Smooth muscle cell (in vitro differentiated cells): ENCODE data around the gene GIMAP1. TPM values are rescaled to one million over a fixed set of nuclear protein-coding genes. Genes with fewer than 3 reads are reported as not detected.

Experiments
- DNase-seq: peaks from one replicate; lab custom pipeline; 2025; ENCODE audit not compliant: unreplicated experiment; lab: John Stamatoyannopoulos, UW
- H2AFZ ChIP-seq: fragments of 200-600 bp; sonication (generic); 2 replicates; pipeline ENCODE4 v1.6.0; 2016; ENCODE audit warnings: antibody characterized with exemption, low read depth, mild to moderate bottlenecking
- H3F3A ChIP-seq: fragments of 200-600 bp; sonication (generic); 2 replicates; pipeline ENCODE4 v1.6.0; 2017; ENCODE audit warnings: antibody characterized with exemption, low read depth
- H3K27ac ChIP-seq: fragments of 200-600 bp; sonication (generic); 2 replicates; pipeline ENCODE4 v1.5.1; 2016; ENCODE audit warnings: low read depth, mild to moderate bottlenecking
- H3K27me3 ChIP-seq: fragments of 200-600 bp; sonication (generic); 2 replicates; pipeline ENCODE4 v1.6.1; 2016; ENCODE audit warnings: low read depth, mild to moderate bottlenecking
- H3K36me3 ChIP-seq: fragments of 200-600 bp; sonication (generic); 2 replicates; pipeline ENCODE4 v1.5.1; 2016; ENCODE audit warnings: low read depth
- H3K4me1 ChIP-seq: fragments of 200-600 bp; sonication (generic); 2 replicates; pipeline ENCODE4 v1.5.1; 2016; ENCODE audit warnings: low read depth
- H3K4me2 ChIP-seq: fragments of 200-600 bp; sonication (generic); 2 replicates; pipeline ENCODE4 v1.6.0; 2016; ENCODE audit warnings: mild to moderate bottlenecking
- H3K4me3 ChIP-seq: fragments of 200-600 bp; sonication (generic); 2 replicates; pipeline ENCODE4 v1.5.1; 2016; ENCODE audit warnings: mild to moderate bottlenecking
- H3K79me2 ChIP-seq: fragments of 200-600 bp; sonication (generic); 2 replicates; pipeline ENCODE4 v1.6.0; 2016; ENCODE audit warnings: low read depth, mild to moderate bottlenecking
- H3K9ac ChIP-seq: fragments of 200-600 bp; sonication (generic); 2 replicates; pipeline ENCODE4 v1.6.0; 2016; ENCODE audit warnings: low read depth
- H3K9me3 ChIP-seq: fragments of 200-600 bp; sonication (generic); replicated peaks from 2 replicates; pipeline ENCODE4 v1.5.1; 2016; ENCODE audit warnings: low read depth
- H4K20me1 ChIP-seq: fragments of 200-600 bp; sonication (generic); 2 replicates; pipeline ENCODE4 v1.6.0; 2016; ENCODE audit warnings: low read depth
- WGBS: methylation state at CpG from one replicate; pipeline ENCODE4 v1.1.7; 2016; ENCODE audit warnings: low lambda C conversion rate; 5-methylcytosine and 5-hydroxymethylcytosine counted together
- polyA plus RNA-seq: library from polyadenylated mRNA; unstranded; fragments of >200 nt; fragmentation: Nextera tagmentation; extraction: Ambion mirVana; gene quantifications from 2 replicates; pipeline ENCODE4 v1.2.1, GENCODE V29; 2016
- total RNA-seq: library from RNA; depleted of rRNA; stranded (reverse); fragments of >200 nt; gene quantifications from 2 replicates; pipeline ENCODE4 v1.2.3, GENCODE V29; 2014
- TF ChIP-seq, protein P1 (sequence below): fragments of 200-600 bp; sonication (generic); IDR thresholded peaks from 2 replicates; pipeline ENCODE4 v1.5.1; 2017; ENCODE audit warnings: borderline replicate concordance, mild to moderate bottlenecking, antibody characterized with exemption; ENCODE audit not compliant: insufficient read depth, poor library complexity, severe bottlenecking

Gene GIMAP1
- total and polyA plus RNA-seq, 2 experiments from 2014 or later = not detected

- DNase-seq = no peak
- H3K27me3 ChIP-seq = peaks cover 77% of the 10 kb centered on the region
- H3K4me2 ChIP-seq = no peak overlapping the region
- H3K27ac ChIP-seq = no peak overlapping the region
- H3K79me2 ChIP-seq = no peaks in the 10 kb centered on the region
- H4K20me1 ChIP-seq = no peaks in the 10 kb centered on the region
- TF ChIP-seq, protein P1, sequence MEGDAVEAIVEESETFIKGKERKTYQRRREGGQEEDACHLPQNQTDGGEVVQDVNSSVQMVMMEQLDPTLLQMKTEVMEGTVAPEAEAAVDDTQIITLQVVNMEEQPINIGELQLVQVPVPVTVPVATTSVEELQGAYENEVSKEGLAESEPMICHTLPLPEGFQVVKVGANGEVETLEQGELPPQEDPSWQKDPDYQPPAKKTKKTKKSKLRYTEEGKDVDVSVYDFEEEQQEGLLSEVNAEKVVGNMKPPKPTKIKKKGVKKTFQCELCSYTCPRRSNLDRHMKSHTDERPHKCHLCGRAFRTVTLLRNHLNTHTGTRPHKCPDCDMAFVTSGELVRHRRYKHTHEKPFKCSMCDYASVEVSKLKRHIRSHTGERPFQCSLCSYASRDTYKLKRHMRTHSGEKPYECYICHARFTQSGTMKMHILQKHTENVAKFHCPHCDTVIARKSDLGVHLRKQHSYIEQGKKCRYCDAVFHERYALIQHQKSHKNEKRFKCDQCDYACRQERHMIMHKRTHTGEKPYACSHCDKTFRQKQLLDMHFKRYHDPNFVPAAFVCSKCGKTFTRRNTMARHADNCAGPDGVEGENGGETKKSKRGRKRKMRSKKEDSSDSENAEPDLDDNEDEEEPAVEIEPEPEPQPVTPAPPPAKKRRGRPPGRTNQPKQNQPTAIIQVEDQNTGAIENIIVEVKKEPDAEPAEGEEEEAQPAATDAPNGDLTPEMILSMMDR = no peak
- H3K9ac ChIP-seq = no peak overlapping the region
- 77% methylated on average over 10 of the region's 10 CpGs for WGBS
- H2AFZ ChIP-seq = no peak overlapping the region
- no peaks in the 10 kb centered on the region for H3K4me1 ChIP-seq
- H3F3A ChIP-seq = no peaks in the 10 kb centered on the region
- no peak overlapping the region for H3K4me3 ChIP-seq
- no peaks in the 10 kb centered on the region for H3K36me3 ChIP-seq
- no peaks in the 10 kb centered on the region for H3K9me3 ChIP-seq
Observed at GRCh38 chr7:150740053-150740452, 23.6 kb downstream of the GIMAP1 start.

GRCh38 chr7:150742286-150742968 lies 26.0 kb downstream of the GIMAP1 start:
- WGBS = 79% methylated on average over 14 of the region's 14 CpGs
- Histone ChIP-seq H3K4me2 (no peak overlapping the region), H3K4me3 (no peak overlapping the region), H3K27me3 (peaks cover 66% of the 10 kb centered on the region), H3K27ac (no peak overlapping the region), H3K9me3 (no peaks in the 10 kb centered on the region), H4K20me1 (no peaks in the 10 kb centered on the region), H3K4me1 (no peaks in the 10 kb centered on the region), H3F3A (no peaks in the 10 kb centered on the region), H2AFZ (no peak overlapping the region), H3K9ac (no peak overlapping the region), H3K79me2 (no peaks in the 10 kb centered on the region), H3K36me3 (no peaks in the 10 kb centered on the region)
- TF ChIP-seq, protein P1 = no peak
- no peak for DNase-seq

GRCh38 chr7:150744041-150744656 lies 27.7 kb downstream of the GIMAP1 start:
- 74% methylated on average over 8 of the region's 8 CpGs for WGBS
- H3K9ac ChIP-seq = no peak overlapping the region
- H4K20me1 ChIP-seq = no peaks in the 10 kb centered on the region
- TF ChIP-seq, protein P1 = no peak
- peaks cover 72% of the 10 kb centered on the region for H3K27me3 ChIP-seq
- DNase-seq = no peak
- no peaks in the 10 kb centered on the region for H3K36me3 ChIP-seq
- no peak overlapping the region for H3K4me2 ChIP-seq
- H3K9me3 ChIP-seq = no peaks in the 10 kb centered on the region
- no peak overlapping the region for H3K4me3 ChIP-seq
- no peak overlapping the region for H2AFZ ChIP-seq
- no peak overlapping the region for H3K27ac ChIP-seq
- no peaks in the 10 kb centered on the region for H3F3A ChIP-seq
- no peaks in the 10 kb centered on the region for H3K4me1 ChIP-seq
- H3K79me2 ChIP-seq = no peaks in the 10 kb centered on the region

DNA sequence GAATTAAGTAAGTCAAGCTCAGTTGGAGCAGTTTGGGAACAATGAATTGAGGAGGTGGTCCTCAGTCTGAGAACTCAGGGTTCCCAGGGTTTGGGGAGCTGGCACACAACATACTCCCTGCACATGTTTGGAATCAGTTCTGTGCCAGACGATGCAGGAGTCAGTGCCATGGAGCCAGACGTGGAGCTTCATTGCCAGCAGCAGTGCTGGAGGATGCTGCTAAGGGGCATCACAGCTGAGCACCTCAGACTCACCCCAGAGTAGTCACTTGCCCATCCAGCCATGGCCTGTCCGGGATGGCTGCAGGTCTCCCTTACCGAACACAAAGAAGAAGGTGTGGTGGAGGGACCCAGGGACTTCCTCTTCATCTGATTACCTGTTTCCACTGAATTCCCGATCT lies 28.7 kb downstream of the GIMAP1 start:
- no peak overlapping the region for H2AFZ ChIP-seq
- 79% methylated on average over 5 of the region's 5 CpGs for WGBS

More for the DNA sequence above, 28.7 kb downstream of the GIMAP1 start:
- H3K4me1 ChIP-seq = no peaks in the 10 kb centered on the region
- no peaks in the 10 kb centered on the region for H3K79me2 ChIP-seq
- H3K27ac ChIP-seq = no peak overlapping the region
- H3K36me3 ChIP-seq = no peaks in the 10 kb centered on the region
- peaks cover 72% of the 10 kb centered on the region for H3K27me3 ChIP-seq
- TF ChIP-seq, protein P1 = no peak
- no peak overlapping the region for H3K4me2 ChIP-seq
- H3F3A ChIP-seq = no peaks in the 10 kb centered on the region
- no peak overlapping the region for H3K4me3 ChIP-seq
- no peak overlapping the region for H3K9ac ChIP-seq
- no peak for DNase-seq
- no peaks in the 10 kb centered on the region for H4K20me1 ChIP-seq
- H3K9me3 ChIP-seq = no peaks in the 10 kb centered on the region
